ENCODE results near the gene MYLK3. TPM values are rescaled to one million over a fixed set of nuclear protein-coding genes. Genes with fewer than 3 reads are reported as not detected.

Gene MYLK3
- total and polyA plus RNA-seq, 3 experiments from 2014 or later = 0.20 to 0.47 TPM; not detected in 1

GRCh38 chr16:46717692-46718091 lies 30.5 kb downstream of the MYLK3 start:
- Mint-ChIP-seq H3K27ac (no peak overlapping the region), H3K9me3 (no peaks in the 10 kb centered on the region), H3K36me3 (no peaks in the 10 kb centered on the region), H3K4me1 (no peaks in the 10 kb centered on the region), H3K27me3 (peaks cover 0 to 5% of the 10 kb centered on the region in 2 donors), H3K4me3 (no peak overlapping the region)
- CTCF ChIA-PET = no interaction called here
- Histone ChIP-seq H3K4me3 (ENCODE audit: low read length) (no peak overlapping the region), H3K36me3 (ENCODE audit: insufficient read depth, low read length) (no peaks in the 10 kb centered on the region), H3K27me3 (ENCODE audit: insufficient read depth, low read length, poor library complexity, severe bottlenecking) (no peaks in the 10 kb centered on the region), H3K4me1 (ENCODE audit: insufficient read depth, low read length) (no peaks in the 10 kb centered on the region), H3K27ac (ENCODE audit: low read depth, low read length) (no peak overlapping the region), H3K9me3 (ENCODE audit: low read length) (no peaks in the 10 kb centered on the region)
- POLR2A ChIA-PET = no interaction called here
- DNase-seq = no peak

GRCh38 chr16:46715769-46716305 lies 32.3 kb downstream of the MYLK3 start:
- Histone ChIP-seq H3K4me3 (ENCODE audit: low read length) (no peak overlapping the region), H3K27me3 (ENCODE audit: insufficient read depth, low read length, poor library complexity, severe bottlenecking) (no peaks in the 10 kb centered on the region), H3K9me3 (ENCODE audit: low read length) (no peaks in the 10 kb centered on the region), H3K4me1 (ENCODE audit: insufficient read depth, low read length) (no peaks in the 10 kb centered on the region), H3K27ac (ENCODE audit: low read depth, low read length) (no peak overlapping the region), H3K36me3 (ENCODE audit: insufficient read depth, low read length) (no peaks in the 10 kb centered on the region)
- Mint-ChIP-seq H3K4me3 (no peak overlapping the region), H3K36me3 (no peaks in the 10 kb centered on the region), H3K27me3 (peaks cover 0 to 5% of the 10 kb centered on the region in 2 donors), H3K4me1 (no peaks in the 10 kb centered on the region), H3K9me3 (no peaks in the 10 kb centered on the region), H3K27ac (no peak overlapping the region)
- ChIA-PET CTCF (no interaction called here), POLR2A (no interaction called here)
- no peak for DNase-seq

- CTCF ChIA-PET = no interaction called here
- Histone ChIP-seq H3K4me3 (ENCODE audit: low read length) (no peak overlapping the region), H3K4me1 (ENCODE audit: insufficient read depth, low read length) (no peaks in the 10 kb centered on the region), H3K36me3 (ENCODE audit: insufficient read depth, low read length) (no peaks in the 10 kb centered on the region), H3K9me3 (ENCODE audit: low read length) (no peaks in the 10 kb centered on the region), H3K27ac (ENCODE audit: low read depth, low read length) (no peak overlapping the region), H3K27me3 (ENCODE audit: insufficient read depth, low read length, poor library complexity, severe bottlenecking) (no peaks in the 10 kb centered on the region)
- POLR2A ChIA-PET = no interaction called here
- no peaks in the 10 kb centered on the region for H3K36me3 Mint-ChIP-seq
- H3K4me3 Mint-ChIP-seq = no peak overlapping the region
- no peaks in the 10 kb centered on the region for H3K4me1 Mint-ChIP-seq
- H3K27me3 Mint-ChIP-seq = peaks cover 0 to 5% of the 10 kb centered on the region in 2 donors
- no peaks in the 10 kb centered on the region for H3K9me3 Mint-ChIP-seq
- DNase-seq = no peak
- H3K27ac Mint-ChIP-seq = no peak overlapping the region
Observed at GRCh38 chr16:46714797-46715591, 33.1 kb downstream of the MYLK3 start.

- Histone ChIP-seq H3K36me3 (ENCODE audit: insufficient read depth, low read length) (no peaks in the 10 kb centered on the region), H3K27ac (ENCODE audit: low read depth, low read length) (no peak overlapping the region), H3K27me3 (ENCODE audit: insufficient read depth, low read length, poor library complexity, severe bottlenecking) (no peaks in the 10 kb centered on the region), H3K4me1 (ENCODE audit: insufficient read depth, low read length) (no peaks in the 10 kb centered on the region), H3K9me3 (ENCODE audit: low read length) (no peaks in the 10 kb centered on the region), H3K4me3 (ENCODE audit: low read length) (no peak overlapping the region)
- POLR2A ChIA-PET = no interaction called here
- H3K27me3 Mint-ChIP-seq = peaks cover 0 to 5% of the 10 kb centered on the region in 2 donors
- no peaks in the 10 kb centered on the region for H3K9me3 Mint-ChIP-seq
- CTCF ChIA-PET = no interaction called here
- DNase-seq = no peak
- H3K27ac Mint-ChIP-seq = peak overlapping the region in 1 of 8 donors; percentile 24
- no peaks in the 10 kb centered on the region for H3K4me1 Mint-ChIP-seq
- H3K4me3 Mint-ChIP-seq = no peak overlapping the region
- no peaks in the 10 kb centered on the region for H3K36me3 Mint-ChIP-seq
Observed at GRCh38 chr16:46713634-46714033, 34.5 kb downstream of the MYLK3 start.

GRCh38 chr16:46712911-46713310 lies 35.2 kb downstream of the MYLK3 start:
- H3K4me3 ChIP-seq (ENCODE audit: low read length) = no peak overlapping the region
- Mint-ChIP-seq H3K27ac (no peak overlapping the region), H3K27me3 (peaks cover 0 to 5% of the 10 kb centered on the region in 2 donors), H3K4me3 (no peak overlapping the region), H3K36me3 (no peaks in the 10 kb centered on the region), H3K4me1 (no peaks in the 10 kb centered on the region), H3K9me3 (no peaks in the 10 kb centered on the region)
- H3K27me3 ChIP-seq (ENCODE audit: insufficient read depth, low read length, poor library complexity, severe bottlenecking) = no peaks in the 10 kb centered on the region
- CTCF ChIA-PET = no interaction called here
- no peak overlapping the region for H3K27ac ChIP-seq (ENCODE audit: low read depth, low read length)
- no peak for DNase-seq
- H3K36me3 ChIP-seq (ENCODE audit: insufficient read depth, low read length) = no peaks in the 10 kb centered on the region
- no peaks in the 10 kb centered on the region for H3K9me3 ChIP-seq (ENCODE audit: low read length)
- no peaks in the 10 kb centered on the region for H3K4me1 ChIP-seq (ENCODE audit: insufficient read depth, low read length)
- POLR2A ChIA-PET = no interaction called here

GRCh38 chr16:46711106-46712058 lies 36.8 kb downstream of the MYLK3 start:
- H3K4me1 Mint-ChIP-seq = no peaks in the 10 kb centered on the region
- Histone ChIP-seq H3K27ac (ENCODE audit: low read depth, low read length) (no peak overlapping the region), H3K9me3 (ENCODE audit: low read length) (no peaks in the 10 kb centered on the region), H3K27me3 (ENCODE audit: insufficient read depth, low read length, poor library complexity, severe bottlenecking) (no peaks in the 10 kb centered on the region), H3K4me1 (ENCODE audit: insufficient read depth, low read length) (no peaks in the 10 kb centered on the region), H3K4me3 (ENCODE audit: low read length) (no peak overlapping the region), H3K36me3 (ENCODE audit: insufficient read depth, low read length) (no peaks in the 10 kb centered on the region)
- no peaks in the 10 kb centered on the region for H3K36me3 Mint-ChIP-seq
- no peaks in the 10 kb centered on the region for H3K9me3 Mint-ChIP-seq
- DNase-seq = no peak
- CTCF ChIA-PET = no interaction called here
- no peak overlapping the region for H3K27ac Mint-ChIP-seq
- H3K27me3 Mint-ChIP-seq = peaks cover 0 to 5% of the 10 kb centered on the region in 2 donors
- POLR2A ChIA-PET = interaction anchor here (0.7 kb wide), 1 partner anchor 12 kb away, joined by 4 read pairs; no protein-coding TSS in a partner anchor
- H3K4me3 Mint-ChIP-seq = no peak overlapping the region

GRCh38 chr16:46709469-46710005 lies 38.6 kb downstream of the MYLK3 start:
- Histone ChIP-seq H3K9me3 (ENCODE audit: low read length) (no peaks in the 10 kb centered on the region), H3K36me3 (ENCODE audit: insufficient read depth, low read length) (no peaks in the 10 kb centered on the region), H3K27me3 (ENCODE audit: insufficient read depth, low read length, poor library complexity, severe bottlenecking) (no peaks in the 10 kb centered on the region), H3K27ac (ENCODE audit: low read depth, low read length) (no peak overlapping the region), H3K4me1 (ENCODE audit: insufficient read depth, low read length) (no peaks in the 10 kb centered on the region), H3K4me3 (ENCODE audit: low read length) (no peak overlapping the region)
- Mint-ChIP-seq H3K4me1 (no peaks in the 10 kb centered on the region), H3K27me3 (no peaks in the 10 kb centered on the region), H3K4me3 (no peak overlapping the region), H3K36me3 (no peaks in the 10 kb centered on the region), H3K27ac (no peak overlapping the region), H3K9me3 (no peaks in the 10 kb centered on the region)
- no peak for DNase-seq
- ChIA-PET POLR2A (no interaction called here), CTCF (interaction anchor here (1.2 kb wide), 1 partner anchor 36 kb away, joined by 3 read pairs; no protein-coding TSS in a partner anchor)

GRCh38 chr16:46706642-46707041 lies 41.5 kb downstream of the MYLK3 start:
- Histone ChIP-seq H3K9me3 (ENCODE audit: low read length) (no peaks in the 10 kb centered on the region), H3K27me3 (ENCODE audit: insufficient read depth, low read length, poor library complexity, severe bottlenecking) (no peaks in the 10 kb centered on the region), H3K4me1 (ENCODE audit: insufficient read depth, low read length) (no peaks in the 10 kb centered on the region), H3K36me3 (ENCODE audit: insufficient read depth, low read length) (no peaks in the 10 kb centered on the region), H3K4me3 (ENCODE audit: low read length) (no peak overlapping the region), H3K27ac (ENCODE audit: low read depth, low read length) (no peak overlapping the region)
- H3K27ac Mint-ChIP-seq = no peak overlapping the region
- CTCF ChIA-PET = no interaction called here
- no peaks in the 10 kb centered on the region for H3K36me3 Mint-ChIP-seq
- no peaks in the 10 kb centered on the region for H3K27me3 Mint-ChIP-seq
- DNase-seq = no peak
- H3K4me1 Mint-ChIP-seq = no peaks in the 10 kb centered on the region
- H3K4me3 Mint-ChIP-seq = no peak overlapping the region
- POLR2A ChIA-PET = no interaction called here
- H3K9me3 Mint-ChIP-seq = no peaks in the 10 kb centered on the region

Measured in CD8-positive, alpha-beta memory T cell (primary cell).